Astrocyte (in vitro differentiated cells and primary cell): ENCODE measurements around the gene COMT. TPM values are rescaled to one million over a fixed set of nuclear protein-coding genes. Genes with fewer than 3 reads are reported as not detected.

ENCODE experiments used
- DNase-seq: peaks from one replicate; pipeline ENCODE4 v3.0.0-alpha.2; 2010; ENCODE audit warnings: low read depth
- FAIRE-seq: peaks from 2 replicates; lab custom pipeline; 2011; peaks lifted over from hg19 to GRCh38; lab: Jason Lieb, UNC
- H2AFZ ChIP-seq: 2 replicates; pipeline ENCODE4 v1.6.0; 2012; ENCODE audit warnings: low read depth, low read length, inconsistent platforms
- H3K27ac ChIP-seq: 2 replicates; pipeline ENCODE4 v1.5.1; 2011; ENCODE audit warnings: low read depth, low read length, inconsistent platforms
- H3K27me3 ChIP-seq: 2 replicates; pipeline ENCODE4 v1.6.0; 2011; ENCODE audit warnings: low read length, inconsistent platforms; ENCODE audit not compliant: insufficient read depth
- H3K36me3 ChIP-seq: 2 replicates; pipeline ENCODE4 v1.5.1; 2011; ENCODE audit warnings: low read length, inconsistent platforms; ENCODE audit not compliant: insufficient read depth
- H3K4me1 ChIP-seq: 2 replicates; pipeline ENCODE4 v1.5.1; 2011; ENCODE audit warnings: low read length, inconsistent platforms; ENCODE audit not compliant: insufficient read depth
- H3K4me2 ChIP-seq: 2 replicates; pipeline ENCODE4 v1.6.0; 2012; ENCODE audit warnings: low read length, inconsistent platforms
- H3K4me3 ChIP-seq: 2 replicates; pipeline ENCODE4 v1.5.1; 2011; ENCODE audit warnings: low read depth, mild to moderate bottlenecking, low read length, inconsistent platforms; ENCODE audit not compliant: insufficient read depth
- H3K79me2 ChIP-seq: 2 replicates; pipeline ENCODE4 v1.6.0; 2012; ENCODE audit warnings: mild to moderate bottlenecking, low read length, inconsistent platforms; ENCODE audit not compliant: insufficient read depth
- H3K9ac ChIP-seq: 2 replicates; pipeline ENCODE4 v1.6.0; 2012; ENCODE audit warnings: mild to moderate bottlenecking, low read length, inconsistent platforms
- H3K9me3 ChIP-seq: 2 replicates; pipeline ENCODE4 v1.5.1; 2012; ENCODE audit warnings: low read depth, mild to moderate bottlenecking, low read length, inconsistent platforms; ENCODE audit not compliant: insufficient read depth
- H4K20me1 ChIP-seq: 2 replicates; pipeline ENCODE4 v1.6.0; 2012; ENCODE audit warnings: low read length, inconsistent platforms; ENCODE audit not compliant: insufficient read depth
- H3K27ac Mint-ChIP-seq: one replicate; pipeline ENCODE4 v1.8.0; 2021; ENCODE audit warnings: mild to moderate bottlenecking, mixed read lengths; ENCODE audit not compliant: unreplicated experiment
- H3K27me3 Mint-ChIP-seq: one replicate; pipeline ENCODE4 v1.8.0; 2021; ENCODE audit warnings: low read depth, mixed read lengths; ENCODE audit not compliant: unreplicated experiment
- H3K36me3 Mint-ChIP-seq: one replicate; pipeline ENCODE4 v1.8.0; 2021; ENCODE audit warnings: low read depth, mixed read lengths; ENCODE audit not compliant: unreplicated experiment
- H3K4me1 Mint-ChIP-seq: one replicate; pipeline ENCODE4 v1.8.0; 2021; ENCODE audit warnings: low read depth, mixed read lengths; ENCODE audit not compliant: unreplicated experiment
- H3K4me3 Mint-ChIP-seq: one replicate; pipeline ENCODE4 v1.8.0; 2021; ENCODE audit warnings: mild to moderate bottlenecking, moderate library complexity, mixed read lengths; ENCODE audit not compliant: unreplicated experiment
- H3K9me3 Mint-ChIP-seq: one replicate; pipeline ENCODE4 v1.8.0; 2021; ENCODE audit warnings: mild to moderate bottlenecking, mixed read lengths; ENCODE audit not compliant: unreplicated experiment
- CTCF ChIP-seq: IDR thresholded peaks from 2 replicates; pipeline ENCODE4 v1.5.1; 2011; ENCODE audit warnings: low read depth, mild to moderate bottlenecking, inconsistent platforms, low read length, moderate library complexity; ENCODE audit not compliant: insufficient read depth
- EZH2 ChIP-seq: IDR thresholded peaks from 2 replicates; pipeline ENCODE4 v1.6.1; 2012; ENCODE audit warnings: mild to moderate bottlenecking, low read length, inconsistent platforms; ENCODE audit not compliant: insufficient read depth
- total RNA-seq: library from RNA; stranded (reverse); gene quantifications from 2 replicates; pipeline ENCODE4 v1.2.1, GENCODE V29; 2021

The COMT gene
- total RNA-seq, 1 donor from 2014 or later, result 116 TPM

GRCh38 chr22:19930551-19931486 is 10.8 kb upstream of the COMT start:
- DNase-seq (no peak), FAIRE-seq (no peak)
- Histone ChIP-seq H3K4me1 (no peaks in the 10 kb centered on the region), H3K4me3 (no peak overlapping the region), H3K27me3 (no peaks in the 10 kb centered on the region), H3K79me2 (no peaks in the 10 kb centered on the region), H3K9me3 (no peaks in the 10 kb centered on the region), H3K9ac (no peak overlapping the region), H3K27ac (no peak overlapping the region), H3K36me3 (no peaks in the 10 kb centered on the region), H4K20me1 (no peaks in the 10 kb centered on the region), H2AFZ (no peak overlapping the region), H3K4me2 (no peak overlapping the region)
- H3K27ac Mint-ChIP-seq, result no peak overlapping the region
- H3K27me3 Mint-ChIP-seq, result peaks cover 4% of the 10 kb centered on the region
- no peak overlapping the region for H3K4me3 Mint-ChIP-seq
- peaks cover 7% of the 10 kb centered on the region for H3K9me3 Mint-ChIP-seq
- TF ChIP-seq CTCF (no peak), EZH2 (no peak)
- H3K4me1 Mint-ChIP-seq, result no peaks in the 10 kb centered on the region
- peaks cover 19% of the 10 kb centered on the region for H3K36me3 Mint-ChIP-seq

DNA sequence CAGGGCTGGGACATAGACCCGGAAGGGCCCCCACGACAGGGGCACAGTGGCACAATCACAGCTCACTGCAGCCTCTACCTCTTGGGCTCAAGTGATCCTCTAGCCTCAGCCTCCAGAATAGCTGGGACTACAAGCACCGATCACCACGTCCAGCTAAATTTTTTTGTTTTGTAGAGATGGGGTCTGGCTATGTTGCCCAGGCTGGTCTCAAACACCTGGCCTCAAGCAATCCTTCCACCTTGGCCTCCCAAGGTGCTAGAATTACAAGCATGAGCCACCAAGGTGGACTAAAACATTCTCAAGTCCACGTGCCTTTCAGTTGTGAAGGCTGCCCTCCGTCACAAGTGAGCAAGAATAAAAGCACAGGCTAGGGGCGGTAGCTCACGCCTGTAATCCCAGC is 10.1 kb upstream of the COMT start:
- Histone ChIP-seq H3K27me3 (no peaks in the 10 kb centered on the region), H3K27ac (no peak overlapping the region), H3K36me3 (no peaks in the 10 kb centered on the region), H3K4me1 (no peaks in the 10 kb centered on the region), H3K4me3 (no peak overlapping the region), H3K4me2 (no peak overlapping the region), H3K9ac (no peak overlapping the region), H3K9me3 (no peaks in the 10 kb centered on the region), H4K20me1 (no peaks in the 10 kb centered on the region), H3K79me2 (no peaks in the 10 kb centered on the region), H2AFZ (no peak overlapping the region)
- DNase-seq (no peak), FAIRE-seq (no peak)
- TF ChIP-seq CTCF (no peak), EZH2 (no peak)
- Mint-ChIP-seq H3K27ac (no peak overlapping the region), H3K36me3 (peaks cover 24% of the 10 kb centered on the region), H3K27me3 (peaks cover 4% of the 10 kb centered on the region), H3K4me1 (no peaks in the 10 kb centered on the region), H3K9me3 (peaks cover 14% of the 10 kb centered on the region), H3K4me3 (no peak overlapping the region)
